Germinal center (tissue), 1 donor: ENCODE measurements around the gene C9orf72.
"Not testable (repeated sequence)": the region's sequence is repeated elsewhere in the genome, so short reads cannot be mapped to it uniquely, and the experiment has no call there.

Experiments used
- DNase-seq: peaks from one replicate; pipeline ENCODE4 v3.0.0; 2012; ENCODE audit warnings: mixed read lengths, low spot score

The C9orf72 gene

GRCh38 chr9:27514551-27514950 lies 58.7 kb downstream of the C9orf72 start:
- no peak for DNase-seq

- DNase-seq = no peak
These were observed 61.5 kb downstream of the C9orf72 start for GRCh38 chr9:27511771-27512170.

- no peak for DNase-seq
These were observed 62.5 kb downstream of the C9orf72 start for GRCh38 chr9:27510780-27511179.

GRCh38 chr9:27506981-27507380 lies 66.3 kb downstream of the C9orf72 start:
- no peak for DNase-seq

- DNase-seq = no peak
These were observed 67.5 kb downstream of the C9orf72 start for GRCh38 chr9:27505744-27506161.

GRCh38 chr9:27504259-27504658 lies 69.0 kb downstream of the C9orf72 start:
- DNase-seq = no peak

GRCh38 chr9:27503623-27504022 lies 69.7 kb downstream of the C9orf72 start:
- DNase-seq = no peak

- not testable (repeated sequence) for DNase-seq
These were observed 72.4 kb downstream of the C9orf72 start for GRCh38 chr9:27500902-27501301.

GRCh38 chr9:27499451-27499850 lies 73.8 kb downstream of the C9orf72 start:
- DNase-seq = no peak

- no peak for DNase-seq
These were observed 75.3 kb downstream of the C9orf72 start for GRCh38 chr9:27497883-27498417.
